GM12878 (cell line): ENCODE measurements around the gene BATF3. TPM values are rescaled to one million over a fixed set of nuclear protein-coding genes. Genes with fewer than 3 reads are reported as not detected.

ENCODE experiments used
- ATAC-seq: fragments of 200-7000 bp; cut with Tn5 transposase; 3 replicates; pipeline ENCODE4 v1.9.1; 2020; ENCODE audit warnings: mild to moderate bottlenecking, moderate library complexity
- BruUV-seq: library from RNA; stranded (reverse); fragments of 400-500 nt; replicated peaks from 2 replicates; lab custom pipeline; 2021; lab: Mats Ljungman, UMichigan
- CTCF ChIA-PET: fragments of 300-600 bp; sonication (Branson Sonifier 250); formaldehyde crosslinking; extraction: SDS; loops from one replicate; lab custom pipeline; 2021; ENCODE audit warnings: inconsistent platforms; lab: Yijun Ruan, JAX
- POLR2A ChIA-PET: fragments of 350-600 bp; formaldehyde crosslinking; extraction: SDS; loops from one replicate; lab custom pipeline; 2021; ENCODE audit warnings: inconsistent platforms; lab: Charles Lee
- RAD21 ChIA-PET: fragments of 300-600 bp; sonication (Branson Sonifier 250); formaldehyde crosslinking; loops from one replicate; lab custom pipeline; 2023; ENCODE audit warnings: antibody characterized with exemption; ENCODE audit not compliant: unreplicated experiment; lab: Charles Lee
- SMC1A ChIA-PET: fragments of 300-600 bp; sonication (Branson Sonifier 250); formaldehyde crosslinking; loops from one replicate; lab custom pipeline; 2023; ENCODE audit not compliant: unreplicated experiment, uncharacterized antibody; lab: Charles Lee
- DNase-seq: peaks from one replicate; pipeline ENCODE4 v3.0.0-alpha.2; 2011; ENCODE audit warnings: low read depth, low spot score
- FAIRE-seq: peaks from 3 replicates; lab custom pipeline; 2011; peaks lifted over from hg19 to GRCh38; lab: Jason Lieb, UNC
- H2AFZ ChIP-seq: 2 replicates; pipeline ENCODE4 v1.6.0; 2011; ENCODE audit warnings: low read depth, low read length, control low read depth; ENCODE audit not compliant: control insufficient read depth
- H3K27ac ChIP-seq: 2 replicates; pipeline ENCODE4 v1.5.1; 2011; ENCODE audit warnings: control low read depth; ENCODE audit not compliant: control insufficient read depth, insufficient read depth
- H3K27me3 ChIP-seq, 2 experiments: replicated peaks in 1 of 2; 2 replicates each; pipeline versions ENCODE4 v1.6.0 to v1.6.1; 2011; ENCODE audit warnings: low read length in 1 of 2; ENCODE audit not compliant: control insufficient read depth in 2 of 2, insufficient read depth in 2 of 2
- H3K36me3 ChIP-seq, 2 experiments: 2 replicates each; pipeline ENCODE4 v1.5.1; 2011; ENCODE audit warnings: low read length in 1 of 2; ENCODE audit not compliant: control insufficient read depth in 2 of 2, insufficient read depth in 2 of 2
- H3K4me1 ChIP-seq: 2 replicates; pipeline ENCODE4 v1.6.1; 2011; ENCODE audit warnings: mild to moderate bottlenecking, low read length, moderate library complexity, mixed read lengths; ENCODE audit not compliant: control insufficient read depth, insufficient read depth
- H3K4me2 ChIP-seq: 2 replicates; pipeline ENCODE4 v1.6.0; 2011; ENCODE audit warnings: control low read depth; ENCODE audit not compliant: control insufficient read depth, insufficient read depth
- H3K4me3 ChIP-seq: fragments of 200-600 bp; sonication (generic); 2 replicates; pipeline ENCODE4 v1.5.1; 2016
- H3K79me2 ChIP-seq: 2 replicates; pipeline ENCODE4 v1.6.0; 2011; ENCODE audit warnings: low read length; ENCODE audit not compliant: control insufficient read depth, insufficient read depth
- H3K9ac ChIP-seq: 2 replicates; pipeline ENCODE4 v1.8.0; 2011; ENCODE audit warnings: low read length, control low read depth, mixed read lengths; ENCODE audit not compliant: control insufficient read depth, insufficient read depth
- H3K9me3 ChIP-seq: replicated peaks from 3 replicates; pipeline ENCODE4 v1.5.1; 2011; ENCODE audit warnings: mild to moderate bottlenecking, low read length; ENCODE audit not compliant: control insufficient read depth, insufficient read depth
- H4K20me1 ChIP-seq: 2 replicates; pipeline ENCODE4 v1.6.0; 2011; ENCODE audit not compliant: control insufficient read depth, insufficient read depth
- IKZF1 ChIP-seq: fragments of 450-650 bp; conservative IDR thresholded peaks from 2 replicates; pipeline ENCODE4 v1.6.1; 2017; ENCODE audit warnings: antibody characterized with exemption, mild to moderate bottlenecking
- IRF4 ChIP-seq: IDR thresholded peaks from 2 replicates; pipeline ENCODE4 v1.6.1; 2011; ENCODE audit warnings: low read depth, low read length
- NFYB ChIP-seq: IDR thresholded peaks from 2 replicates; pipeline ENCODE4 v1.6.1; 2011; ENCODE audit warnings: low read depth, mild to moderate bottlenecking, low read length, improper control_type of control experiment, moderate library complexity; ENCODE audit not compliant: insufficient read depth
- NRF1 ChIP-seq: conservative IDR thresholded peaks from 2 replicates; pipeline ENCODE4 v1.6.1; 2011; ENCODE audit warnings: mild to moderate bottlenecking, low read depth, low read length, improper control_type of control experiment
- RBBP5 ChIP-seq: fragments of 200-600 bp; sonication (generic); conservative IDR thresholded peaks from 2 replicates; pipeline ENCODE4 v1.6.1; 2016
- ZBED1 ChIP-seq: IDR thresholded peaks from 2 replicates; pipeline ENCODE4 v1.6.1; 2016; ENCODE audit warnings: borderline replicate concordance
- ZNF217 ChIP-seq: fragments of 450-650 bp; IDR thresholded peaks from 2 replicates; pipeline ENCODE4 v1.6.1; 2017; ENCODE audit warnings: antibody characterized with exemption, mild to moderate bottlenecking
- ZNF24 ChIP-seq: fragments of 450-650 bp; IDR thresholded peaks from 2 replicates; pipeline ENCODE4 v1.6.1; 2017; ENCODE audit warnings: antibody characterized with exemption, mild to moderate bottlenecking
- ZSCAN29 ChIP-seq: fragments of 450-650 bp; IDR thresholded peaks from 2 replicates; pipeline ENCODE4 v1.6.1; 2017; ENCODE audit warnings: mild to moderate bottlenecking, moderate library complexity
- WGBS: methylation state at CpG from one replicate; pipeline ENCODE4 v1.1.6; 2016; ENCODE audit warnings: low lambda C conversion rate; ENCODE audit not compliant: insufficient replicate concordance, insufficient coverage; ENCODE audit errors: missing lambda C conversion rate; 5-methylcytosine and 5-hydroxymethylcytosine counted together
- in situ Hi-C: fragments of 300-500 bp; cut with MboI; formaldehyde crosslinking; loops from 9 replicates; pipeline ENCODE4 v1.14.3; 2018; ENCODE audit warnings: mixed read lengths
- intact Hi-C: fragments of 100-400 bp; cut with micrococcal nuclease; formaldehyde crosslinking; loops from one replicate; pipeline ENCODE4 v1.14.2; 2022; ENCODE audit not compliant: unreplicated experiment
- polyA plus RNA-seq, 11 experiments: library from polyadenylated mRNA; depleted of rRNA in 4 of 11; unstranded in 6 of 11; stranded (reverse) in 5 of 11; fragments of >200 nt; fragmentation: Nextera tagmentation in 4 of 11; fragmentation: Illumina TruSeq in 1 of 11; extraction: Ambion mirVana in 4 of 11; extraction: Trizol in 1 of 11; gene quantifications; 1 replicate in 1 of 11; 2 replicates in 10 of 11; pipeline versions ENCODE4 v1.2.1 to v1.2.3, GENCODE V29; 2011 to 2016; ENCODE audit warnings: inconsistent platforms in 2 of 11, missing spikeins in 2 of 11, low read depth in 1 of 11
- total RNA-seq, 4 experiments: library from RNA; depleted of rRNA in 3 of 4; stranded (reverse); fragments of >200 nt in 3 of 4; fragmentation: Illumina TruSeq in 1 of 4; extraction: Trizol in 1 of 4; gene quantifications; 2 replicates each; pipeline versions ENCODE4 v1.2.1 to v1.2.3, GENCODE V29; 2013 to 2021
- TF ChIP-seq, protein P1 (sequence below): fragments of 450-650 bp; IDR thresholded peaks from 2 replicates; pipeline ENCODE4 v1.6.1; 2016; ENCODE audit warnings: mild to moderate bottlenecking, moderate library complexity, borderline replicate concordance
- TF ChIP-seq, protein P2 (sequence below): fragments of 450-650 bp; formaldehyde crosslinking; IDR thresholded peaks from 2 replicates; pipeline ENCODE4 v1.4.0; 2022; ENCODE audit warnings: mild to moderate bottlenecking, moderate library complexity

The BATF3 gene
- total and polyA plus RNA-seq, 10 of the 15 experiments (the other 5 are each of a cell fraction or from before 2014, with no cell fraction given) = 11.1 to 56.8 (median 30.8) TPM

DNA sequence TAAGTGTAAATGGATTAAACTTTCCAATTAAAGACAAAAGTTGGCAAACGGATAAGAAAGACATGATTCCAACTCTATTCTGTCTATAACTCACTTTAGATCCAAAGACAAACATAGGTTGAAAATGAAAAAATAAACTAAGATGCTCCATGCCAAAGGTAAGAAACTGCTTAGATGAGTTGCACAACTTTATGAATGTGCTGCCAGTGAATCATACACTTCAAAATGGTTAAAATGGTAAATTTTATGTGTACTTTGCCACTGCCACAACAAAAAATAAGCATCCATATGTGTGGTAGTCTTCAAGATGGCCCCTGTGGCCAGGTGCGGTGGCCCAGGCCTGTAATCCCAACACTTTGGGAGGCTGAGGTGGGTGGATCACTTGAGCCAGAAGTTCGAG, 46.9 kb upstream of the BATF3 start:
- no peak for TF ChIP-seq IKZF1
- TF ChIP-seq, protein P1, sequence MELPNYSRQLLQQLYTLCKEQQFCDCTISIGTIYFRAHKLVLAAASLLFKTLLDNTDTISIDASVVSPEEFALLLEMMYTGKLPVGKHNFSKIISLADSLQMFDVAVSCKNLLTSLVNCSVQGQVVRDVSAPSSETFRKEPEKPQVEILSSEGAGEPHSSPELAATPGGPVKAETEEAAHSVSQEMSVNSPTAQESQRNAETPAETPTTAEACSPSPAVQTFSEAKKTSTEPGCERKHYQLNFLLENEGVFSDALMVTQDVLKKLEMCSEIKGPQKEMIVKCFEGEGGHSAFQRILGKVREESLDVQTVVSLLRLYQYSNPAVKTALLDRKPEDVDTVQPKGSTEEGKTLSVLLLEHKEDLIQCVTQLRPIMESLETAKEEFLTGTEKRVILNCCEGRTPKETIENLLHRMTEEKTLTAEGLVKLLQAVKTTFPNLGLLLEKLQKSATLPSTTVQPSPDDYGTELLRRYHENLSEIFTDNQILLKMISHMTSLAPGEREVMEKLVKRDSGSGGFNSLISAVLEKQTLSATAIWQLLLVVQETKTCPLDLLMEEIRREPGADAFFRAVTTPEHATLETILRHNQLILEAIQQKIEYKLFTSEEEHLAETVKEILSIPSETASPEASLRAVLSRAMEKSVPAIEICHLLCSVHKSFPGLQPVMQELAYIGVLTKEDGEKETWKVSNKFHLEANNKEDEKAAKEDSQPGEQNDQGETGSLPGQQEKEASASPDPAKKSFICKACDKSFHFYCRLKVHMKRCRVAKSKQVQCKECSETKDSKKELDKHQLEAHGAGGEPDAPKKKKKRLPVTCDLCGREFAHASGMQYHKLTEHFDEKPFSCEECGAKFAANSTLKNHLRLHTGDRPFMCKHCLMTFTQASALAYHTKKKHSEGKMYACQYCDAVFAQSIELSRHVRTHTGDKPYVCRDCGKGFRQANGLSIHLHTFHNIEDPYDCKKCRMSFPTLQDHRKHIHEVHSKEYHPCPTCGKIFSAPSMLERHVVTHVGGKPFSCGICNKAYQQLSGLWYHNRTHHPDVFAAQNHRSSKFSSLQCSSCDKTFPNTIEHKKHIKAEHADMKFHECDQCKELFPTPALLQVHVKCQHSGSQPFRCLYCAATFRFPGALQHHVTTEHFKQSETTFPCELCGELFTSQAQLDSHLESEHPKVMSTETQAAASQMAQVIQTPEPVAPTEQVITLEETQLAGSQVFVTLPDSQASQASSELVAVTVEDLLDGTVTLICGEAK = no peak
- TF ChIP-seq ZBED1 = no peak
- TF ChIP-seq ZNF217 = no peak
- TF ChIP-seq, protein P2, sequence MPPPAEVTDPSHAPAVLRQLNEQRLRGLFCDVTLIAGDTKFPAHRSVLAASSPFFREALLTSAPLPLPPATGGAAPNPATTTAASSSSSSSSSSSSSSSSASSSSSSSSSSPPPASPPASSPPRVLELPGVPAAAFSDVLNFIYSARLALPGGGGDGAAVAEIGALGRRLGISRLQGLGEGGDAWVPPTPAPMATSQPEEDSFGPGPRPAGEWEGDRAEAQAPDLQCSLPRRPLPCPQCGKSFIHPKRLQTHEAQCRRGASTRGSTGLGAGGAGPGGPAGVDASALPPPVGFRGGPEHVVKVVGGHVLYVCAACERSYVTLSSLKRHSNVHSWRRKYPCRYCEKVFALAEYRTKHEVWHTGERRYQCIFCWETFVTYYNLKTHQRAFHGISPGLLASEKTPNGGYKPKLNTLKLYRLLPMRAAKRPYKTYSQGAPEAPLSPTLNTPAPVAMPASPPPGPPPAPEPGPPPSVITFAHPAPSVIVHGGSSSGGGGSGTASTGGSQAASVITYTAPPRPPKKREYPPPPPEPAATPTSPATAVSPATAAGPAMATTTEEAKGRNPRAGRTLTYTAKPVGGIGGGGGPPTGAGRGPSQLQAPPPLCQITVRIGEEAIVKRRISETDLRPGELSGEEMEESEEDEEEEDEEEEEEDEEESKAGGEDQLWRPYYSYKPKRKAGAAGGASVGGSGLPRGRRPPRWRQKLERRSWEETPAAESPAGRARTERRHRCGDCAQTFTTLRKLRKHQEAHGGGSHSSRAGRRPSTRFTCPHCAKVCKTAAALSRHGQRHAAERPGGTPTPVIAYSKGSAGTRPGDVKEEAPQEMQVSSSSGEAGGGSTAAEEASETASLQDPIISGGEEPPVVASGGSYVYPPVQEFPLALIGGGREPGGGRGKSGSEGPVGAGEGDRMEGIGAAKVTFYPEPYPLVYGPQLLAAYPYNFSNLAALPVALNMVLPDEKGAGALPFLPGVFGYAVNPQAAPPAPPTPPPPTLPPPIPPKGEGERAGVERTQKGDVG (CRISPR knock-in tag) = no peak
- no peak for TF ChIP-seq NFYB
- no peak for TF ChIP-seq ZSCAN29
- no peak for TF ChIP-seq IRF4
- TF ChIP-seq NRF1 = no peak
- TF ChIP-seq ZNF24 = no peak
- no peak for TF ChIP-seq RBBP5
- intact Hi-C loops = no loop called here
- ChIA-PET POLR2A (interaction anchor here (1.2 kb wide), 1 partner anchor 16 kb away, joined by 3 read pairs; no protein-coding TSS in a partner anchor), RAD21 (interaction anchor here (0.8 to 1.1 kb wide), 2 partner anchors 23 to 248 kb away, joined by 3 to 4 read pairs; no protein-coding TSS in a partner anchor), CTCF (interaction anchor here (1.0 to 5.8 kb wide), 6 partner anchors 8 to 269 kb away, joined by 3 to 30 read pairs (median 6); no protein-coding TSS in a partner anchor), SMC1A (interaction anchor here (1.0 to 2.3 kb wide), 5 partner anchors 8 to 78 kb away, joined by 3 to 7 read pairs (median 5); no protein-coding TSS in a partner anchor)
- Histone ChIP-seq H3K36me3 (peaks cover 0 to 2% of the 10 kb centered on the region in 2 experiments; a peak in 1 of 4 replicates), H3K4me1 (peaks cover 20% of the 10 kb centered on the region), H3K4me3 (no peak overlapping the region), H3K9me3 (peaks cover 5% of the 10 kb centered on the region; the same call in 2 of the 3 replicates), H4K20me1 (no peaks in the 10 kb centered on the region), H3K9ac (no peak overlapping the region), H3K27me3 (no peaks in the 10 kb centered on the region), H3K79me2 (peaks cover 2% of the 10 kb centered on the region; the same call in 1 of the 2 replicates), H3K27ac (no peak overlapping the region), H2AFZ (no peak overlapping the region), H3K4me2 (no peak overlapping the region)
- DNase-seq (no peak), ATAC-seq (no peak), FAIRE-seq (no peak)
- WGBS = 100% methylated on average over 3 of the region's 3 CpGs
- no TSS peak for BruUV-seq
- in situ Hi-C loops = no loop called here
